Measurements from ENCODE around the gene TMEM151B.
A peak's percentile ranks its signal among the peaks of the same experiment; 100 is the strongest.

The TMEM151B gene

GRCh38 chr6:44251576-44252524 is 18.4 kb upstream of the TMEM151B start:
- Histone ChIP-seq H3K27me3 (ENCODE audit: low read depth) (no peaks in the 10 kb centered on the region), H3K4me3 (no peak overlapping the region), H3K9me3 (no peaks in the 10 kb centered on the region), H3K36me3 (replicated peaks) (peaks cover 89% of the 10 kb centered on the region), H3K4me1 (peaks cover 19% of the 10 kb centered on the region)
- in situ Hi-C loops (cut with MboI; ENCODE audit: low sequenced_read_pairs), result no loop called here
- DNase-seq (ENCODE audit: low spot score in 2 of 2), result no peak

DNA sequence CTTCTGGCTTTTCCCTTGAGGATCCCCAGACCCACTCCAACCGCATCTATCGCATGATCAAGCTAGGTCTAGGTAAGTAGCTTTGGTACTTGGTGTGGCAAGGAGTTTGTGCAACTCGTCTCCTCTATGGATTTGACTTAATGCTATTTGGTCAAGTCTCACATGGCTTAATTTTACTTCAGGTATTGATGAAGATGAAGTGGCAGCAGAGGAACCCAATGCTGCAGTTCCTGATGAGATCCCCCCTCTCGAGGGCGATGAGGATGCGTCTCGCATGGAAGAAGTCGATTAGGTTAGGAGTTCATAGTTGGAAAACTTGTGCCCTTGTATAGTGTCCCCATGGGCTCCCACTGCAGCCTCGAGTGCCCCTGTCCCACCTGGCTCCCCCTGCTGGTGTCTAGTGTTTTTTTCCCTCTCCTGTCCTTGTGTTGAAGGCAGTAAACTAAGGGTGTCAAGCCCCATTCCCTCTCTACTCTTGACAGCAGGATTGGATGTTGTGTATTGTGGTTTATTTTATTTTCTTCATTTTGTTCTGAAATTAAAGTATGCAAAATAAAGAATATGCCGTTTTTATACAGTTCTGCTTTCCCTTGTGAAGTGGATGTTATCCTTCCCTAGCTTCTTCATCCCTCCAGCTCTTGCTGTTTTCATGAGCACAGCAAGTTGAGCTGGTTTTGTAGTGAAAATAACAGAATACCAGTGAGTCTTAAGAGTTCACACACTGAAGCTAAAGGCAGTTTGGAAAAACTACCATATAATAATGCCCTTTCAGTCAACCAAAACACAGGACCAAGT is 16.7 kb upstream of the TMEM151B start:
- no peaks in the 10 kb centered on the region for H3K9me3 ChIP-seq
- H3K36me3 ChIP-seq (replicated peaks), result peaks cover 74% of the 10 kb centered on the region
- peak in 1 of 2 experiments; percentile 86 for DNase-seq (ENCODE audit: low spot score in 2 of 2)
- in situ Hi-C loops (cut with MboI; ENCODE audit: low sequenced_read_pairs), result no loop called here
- no peaks in the 10 kb centered on the region for H3K27me3 ChIP-seq (ENCODE audit: low read depth)
- peaks cover 18% of the 10 kb centered on the region for H3K4me1 ChIP-seq
- H3K4me3 ChIP-seq, result no peak overlapping the region

GRCh38 chr6:44254191-44255104 is 15.8 kb upstream of the TMEM151B start:
- DNase-seq (ENCODE audit: low spot score in 2 of 2), result peak in 1 of 2 experiments; percentile 37
- Histone ChIP-seq H3K36me3 (replicated peaks) (peaks cover 64% of the 10 kb centered on the region), H3K9me3 (no peaks in the 10 kb centered on the region), H3K27me3 (ENCODE audit: low read depth) (no peaks in the 10 kb centered on the region), H3K4me3 (no peak overlapping the region), H3K4me1 (peaks cover 10% of the 10 kb centered on the region)
- in situ Hi-C loops (cut with MboI; ENCODE audit: low sequenced_read_pairs), result no loop called here

- H3K4me3 ChIP-seq, result no peak overlapping the region
- peaks cover 9% of the 10 kb centered on the region for H3K4me1 ChIP-seq
- no peaks in the 10 kb centered on the region for H3K9me3 ChIP-seq
- peak in 1 of 2 experiments; percentile 48 for DNase-seq (ENCODE audit: low spot score in 2 of 2)
- in situ Hi-C loops (cut with MboI; ENCODE audit: low sequenced_read_pairs), result no loop called here
- no peaks in the 10 kb centered on the region for H3K27me3 ChIP-seq (ENCODE audit: low read depth)
- peaks cover 56% of the 10 kb centered on the region for H3K36me3 ChIP-seq (replicated peaks)
Measured at GRCh38 chr6:44255105-44255808, 15.0 kb upstream of the TMEM151B start.

DNA sequence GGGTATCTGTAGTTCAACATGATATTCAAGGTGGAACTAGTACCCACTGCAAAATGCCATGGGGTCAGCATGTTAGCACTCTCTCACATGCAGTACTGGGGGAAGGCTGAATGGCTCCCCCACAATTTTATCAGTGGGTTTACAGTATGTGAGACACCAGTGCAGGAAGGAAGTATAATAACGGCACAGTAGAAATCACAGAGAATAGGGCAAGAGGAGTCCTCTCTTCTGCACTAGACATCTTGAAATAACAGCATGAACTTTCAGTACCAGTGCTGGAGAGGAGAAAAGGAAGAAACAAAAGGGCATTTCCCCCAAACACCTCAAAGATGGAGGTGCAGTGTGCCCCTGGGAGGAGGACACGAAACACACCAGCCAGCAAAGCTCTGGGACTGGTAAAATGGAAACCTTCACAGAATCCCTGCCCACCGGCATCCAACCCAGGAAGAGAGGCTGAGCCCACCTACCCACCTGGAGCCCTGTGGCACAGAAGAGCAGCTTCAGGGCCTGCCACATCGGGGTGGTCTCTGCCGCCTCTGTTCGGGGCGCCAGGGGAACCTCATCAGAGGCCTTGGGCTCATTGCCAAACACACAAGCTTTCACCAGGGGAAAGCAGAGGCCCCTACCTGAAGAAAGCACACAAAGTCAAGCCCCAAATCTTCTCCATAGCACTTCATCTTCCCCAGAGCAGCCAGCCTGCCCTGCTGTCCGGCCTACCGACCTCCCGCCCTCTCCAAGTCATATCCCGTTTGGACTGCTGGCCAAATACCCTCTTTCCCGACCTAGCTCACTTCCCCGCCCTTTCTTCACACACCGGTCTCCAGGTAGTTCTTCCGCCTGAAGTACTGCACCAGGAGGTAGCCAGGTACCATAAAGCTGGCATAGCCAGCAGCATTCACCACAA is 14.1 kb upstream of the TMEM151B start:
- in situ Hi-C loops (cut with MboI; ENCODE audit: low sequenced_read_pairs), result no loop called here
- Histone ChIP-seq H3K36me3 (replicated peaks) (peaks cover 48% of the 10 kb centered on the region), H3K9me3 (no peaks in the 10 kb centered on the region), H3K4me1 (peaks cover 9% of the 10 kb centered on the region), H3K4me3 (peak overlapping the region; percentile 59), H3K27me3 (ENCODE audit: low read depth) (no peaks in the 10 kb centered on the region)
- DNase-seq (ENCODE audit: low spot score in 2 of 2), result peak in 1 of 2 experiments; percentile 24

- H3K9me3 ChIP-seq, result no peaks in the 10 kb centered on the region
- H3K4me1 ChIP-seq, result peaks cover 9% of the 10 kb centered on the region
- H3K27me3 ChIP-seq (ENCODE audit: low read depth), result no peaks in the 10 kb centered on the region
- H3K36me3 ChIP-seq (replicated peaks), result peaks cover 42% of the 10 kb centered on the region
- H3K4me3 ChIP-seq, result peak overlapping the region; percentile 59
- DNase-seq (ENCODE audit: low spot score in 2 of 2), result no peak
- in situ Hi-C loops (cut with MboI; ENCODE audit: low sequenced_read_pairs), result no loop called here
Measured at GRCh38 chr6:44256775-44257024, 13.6 kb upstream of the TMEM151B start.

DNA sequence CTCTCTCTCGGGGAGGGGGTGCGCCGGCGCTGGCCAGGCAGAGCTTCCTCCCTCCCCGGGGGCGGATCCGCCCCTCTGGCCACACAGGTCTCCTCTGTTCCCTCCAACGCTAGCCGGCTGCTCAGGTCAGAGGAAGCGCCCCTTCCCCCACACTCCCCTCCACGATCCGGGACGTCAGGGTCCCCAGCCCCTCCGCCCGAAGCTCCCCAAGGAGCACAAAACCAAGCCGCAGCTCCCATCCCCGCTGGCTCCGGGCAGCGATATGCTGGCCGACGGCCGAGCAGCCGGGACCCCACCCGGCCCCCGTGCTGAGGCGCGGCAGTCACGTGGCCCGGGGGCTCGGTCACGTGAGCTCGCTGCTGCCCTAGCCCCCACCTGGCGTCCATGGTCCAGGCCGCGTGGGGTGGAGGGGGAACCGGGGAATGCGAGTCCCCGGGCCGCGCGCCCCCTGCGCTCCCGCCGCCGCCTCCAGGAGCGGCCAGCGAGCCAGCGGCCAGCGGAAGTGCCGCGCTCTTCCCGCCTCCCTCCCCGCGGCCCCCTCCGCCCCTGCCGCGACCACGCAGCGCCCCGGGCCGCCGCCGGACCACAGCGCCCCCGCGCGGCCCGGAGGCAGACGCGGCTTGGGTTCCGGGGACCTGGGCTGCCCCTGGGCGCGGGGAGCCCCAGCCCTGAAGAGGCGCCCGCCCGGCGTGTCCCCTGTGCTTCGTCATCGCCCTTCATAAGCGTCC is 13.1 kb upstream of the TMEM151B start, which contains the start of gene SLC35B2:
Gene SLC35B2 (minus strand): TSS at position 504 of the 728 bp plus-strand sequence. CDS start 118 bp downstream, at position 386.
- Histone ChIP-seq H3K4me1 (peaks cover 9% of the 10 kb centered on the region), H3K9me3 (no peaks in the 10 kb centered on the region), H3K36me3 (replicated peaks) (peaks cover 37% of the 10 kb centered on the region), H3K27me3 (ENCODE audit: low read depth) (no peaks in the 10 kb centered on the region), H3K4me3 (peak within 1 kb of the TSS; percentile 59)
- DNase-seq (ENCODE audit: low spot score in 2 of 2), result peak; percentile 77 to 86
- in situ Hi-C loops (cut with MboI; ENCODE audit: low sequenced_read_pairs), result no loop called here

GRCh38 chr6:44257753-44258324 is 12.4 kb upstream of the TMEM151B start:
- Histone ChIP-seq H3K9me3 (no peaks in the 10 kb centered on the region), H3K27me3 (ENCODE audit: low read depth) (no peaks in the 10 kb centered on the region), H3K4me3 (peak overlapping the region; percentile 59), H3K36me3 (replicated peaks) (peaks cover 31% of the 10 kb centered on the region), H3K4me1 (peaks cover 9% of the 10 kb centered on the region)
- in situ Hi-C loops (cut with MboI; ENCODE audit: low sequenced_read_pairs), result no loop called here
- DNase-seq (ENCODE audit: low spot score in 2 of 2), result no peak

GRCh38 chr6:44258325-44258863 is 11.9 kb upstream of the TMEM151B start:
- no peak for DNase-seq (ENCODE audit: low spot score in 2 of 2)
- H3K36me3 ChIP-seq (replicated peaks), result peaks cover 25% of the 10 kb centered on the region
- no peaks in the 10 kb centered on the region for H3K27me3 ChIP-seq (ENCODE audit: low read depth)
- H3K4me1 ChIP-seq, result peaks cover 10% of the 10 kb centered on the region
- no peak overlapping the region for H3K4me3 ChIP-seq
- no peaks in the 10 kb centered on the region for H3K9me3 ChIP-seq
- in situ Hi-C loops (cut with MboI; ENCODE audit: low sequenced_read_pairs), result no loop called here

DNA sequence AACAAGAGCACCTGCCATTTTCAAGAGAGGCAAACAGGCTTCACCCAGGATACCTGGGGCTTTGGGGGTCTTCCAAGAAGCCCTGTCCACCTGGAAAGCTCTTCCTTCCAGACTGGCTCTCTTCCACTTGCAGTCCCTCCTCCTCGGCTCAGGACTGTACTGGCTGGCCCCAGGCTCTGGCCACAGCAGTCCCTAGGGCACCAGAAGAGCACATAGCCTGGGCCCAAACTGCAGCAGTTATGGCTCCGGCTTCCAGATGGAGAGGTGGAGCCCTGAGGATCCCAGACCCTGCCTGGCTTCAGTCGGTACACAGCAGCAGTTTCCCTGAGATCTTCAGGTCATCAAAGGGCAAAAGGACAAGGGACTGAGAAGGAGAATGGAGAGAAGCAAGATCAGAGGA is 11.3 kb upstream of the TMEM151B start:
- Histone ChIP-seq H3K36me3 (replicated peaks) (peaks cover 20% of the 10 kb centered on the region), H3K27me3 (ENCODE audit: low read depth) (no peaks in the 10 kb centered on the region), H3K9me3 (no peaks in the 10 kb centered on the region), H3K4me1 (peaks cover 15% of the 10 kb centered on the region), H3K4me3 (no peak overlapping the region)
- in situ Hi-C loops (cut with MboI; ENCODE audit: low sequenced_read_pairs), result no loop called here
- no peak for DNase-seq (ENCODE audit: low spot score in 2 of 2)

DNA sequence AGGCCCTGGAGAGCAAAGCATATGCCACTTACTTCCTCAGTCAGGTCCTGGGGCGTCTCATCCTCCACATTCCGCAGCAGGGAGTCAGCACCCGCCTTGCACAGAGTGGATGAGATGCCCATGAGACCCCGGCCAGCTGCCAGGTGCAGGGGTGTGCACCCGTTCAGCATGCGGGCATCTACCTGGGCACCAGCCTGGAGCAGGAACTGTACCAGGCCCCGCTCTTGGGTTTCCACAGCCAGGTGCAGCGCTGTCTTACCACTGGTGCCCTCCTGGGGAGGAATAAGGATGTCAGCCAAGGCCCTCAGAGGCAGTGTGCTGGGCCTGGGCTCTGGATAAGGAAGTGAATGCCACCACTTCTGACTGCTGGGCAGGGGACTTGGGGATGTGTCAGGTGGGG is 10.2 kb upstream of the TMEM151B start:
- peaks cover 9% of the 10 kb centered on the region for H3K36me3 ChIP-seq (replicated peaks)

More for the DNA sequence above, 10.2 kb upstream of the TMEM151B start:
- DNase-seq (ENCODE audit: low spot score in 2 of 2), result no peak
- Histone ChIP-seq H3K4me1 (peaks cover 17% of the 10 kb centered on the region), H3K9me3 (no peaks in the 10 kb centered on the region), H3K27me3 (ENCODE audit: low read depth) (no peaks in the 10 kb centered on the region), H3K4me3 (no peak overlapping the region)
- in situ Hi-C loops (cut with MboI; ENCODE audit: low sequenced_read_pairs), result no loop called here

Data from HAP-1 (cell line).